HepG2 (cell line): ENCODE measurements around the gene TXNL4A. TPM values are rescaled to one million over a fixed set of nuclear protein-coding genes. Genes with fewer than 3 reads are reported as not detected.
A peak's percentile ranks its signal among the peaks of the same experiment; 100 is the strongest.

Experiments
- AKNA ChIP-seq: sonication (generic); formaldehyde crosslinking; IDR thresholded peaks from 2 replicates; pipeline ENCODE4 v1.4.0; 2020; ENCODE audit warnings: missing genetic modification reagents, borderline replicate concordance
- ARNT2 ChIP-seq: sonication (generic); formaldehyde crosslinking; IDR thresholded peaks from 2 replicates; pipeline ENCODE4 v1.8.0; 2022; ENCODE audit warnings: mild to moderate bottlenecking, low read depth, missing genetic modification reagents, moderate library complexity
- CBX2 ChIP-seq, 2 experiments: fragments of 200-600 bp in 1 of 2; sonication (generic); formaldehyde crosslinking in 1 of 2; IDR thresholded peaks; 2 replicates each; pipeline versions ENCODE4 v1.7.0 to v1.8.1; 2018 to 2022; ENCODE audit warnings: low read depth in 2 of 2, low read length in 1 of 2, mild to moderate bottlenecking in 1 of 2, missing genetic modification reagents in 1 of 2
- FOXJ3 ChIP-seq: sonication (generic); formaldehyde crosslinking; IDR thresholded peaks from 2 replicates; pipeline ENCODE4 v1.4.0; 2020; ENCODE audit warnings: missing genetic modification reagents, mild to moderate bottlenecking, borderline replicate concordance
- HOXA9 ChIP-seq: sonication (generic); formaldehyde crosslinking; IDR thresholded peaks from 2 replicates; pipeline ENCODE4 v1.8.1; 2022; ENCODE audit warnings: missing genetic modification reagents, mild to moderate bottlenecking, moderate library complexity, borderline replicate concordance
- IRX3 ChIP-seq: sonication (generic); formaldehyde crosslinking; IDR thresholded peaks from 2 replicates; pipeline ENCODE4 v1.8.1; 2023; ENCODE audit warnings: mild to moderate bottlenecking, low read depth, missing genetic modification reagents, borderline replicate concordance
- NFYB ChIP-seq: sonication (generic); formaldehyde crosslinking; IDR thresholded peaks from 2 replicates; pipeline ENCODE4 v1.4.0; 2020; ENCODE audit warnings: missing genetic modification reagents
- NR2F1 ChIP-seq, 2 experiments: fragments of 450-650 bp in 1 of 2; formaldehyde crosslinking in 1 of 2; IDR thresholded peaks; 2 replicates each; pipeline versions ENCODE4 v1.5.0 to v1.6.1; 2016 to 2020; ENCODE audit warnings: mild to moderate bottlenecking in 1 of 2, missing compliant biosample characterization in 1 of 2, missing genetic modification reagents in 1 of 2, moderate library complexity in 1 of 2
- RFX1 ChIP-seq: fragments of 450-650 bp; IDR thresholded peaks from 2 replicates; pipeline ENCODE4 v1.6.1; 2017
- SIN3B ChIP-seq: fragments of 150-350 bp; IDR thresholded peaks from 2 replicates; pipeline ENCODE4 v1.6.1; 2014; ENCODE audit warnings: low read length
- SOX13 ChIP-seq, 3 experiments: fragments of 450-650 bp in 1 of 3; sonication (generic) in 1 of 3; formaldehyde crosslinking in 1 of 3; IDR thresholded peaks in 2 of 3; conservative IDR thresholded peaks in 1 of 3; 2 replicates each; pipeline versions ENCODE4 v1.5.0 to v1.6.1; 2016 to 2020; ENCODE audit warnings: antibody characterized with exemption in 1 of 3, mild to moderate bottlenecking in 1 of 3, missing compliant biosample characterization in 1 of 3, missing genetic modification reagents in 1 of 3, moderate library complexity in 1 of 3
- XBP1 ChIP-seq: sonication (generic); formaldehyde crosslinking; IDR thresholded peaks from 2 replicates; pipeline ENCODE4 v1.5.0; 2020; ENCODE audit warnings: missing genetic modification reagents
- ZNF180 ChIP-seq: sonication (generic); formaldehyde crosslinking; IDR thresholded peaks from 2 replicates; pipeline ENCODE4 v1.4.0; 2020; ENCODE audit warnings: low read depth, missing genetic modification reagents, borderline replicate concordance
- ZNF414 ChIP-seq: sonication (generic); formaldehyde crosslinking; IDR thresholded peaks from 2 replicates; pipeline ENCODE4 v1.5.0; 2020; ENCODE audit warnings: missing genetic modification reagents
- ZNF577 ChIP-seq: sonication (generic); formaldehyde crosslinking; IDR thresholded peaks from 2 replicates; pipeline ENCODE4 v1.4.0; 2020; ENCODE audit warnings: mild to moderate bottlenecking, low read depth, missing genetic modification reagents, borderline replicate concordance
- ZNF644 ChIP-seq: IDR thresholded peaks from 2 replicates; pipeline ENCODE4 v1.6.1; 2016; ENCODE audit warnings: low read depth
- ZNF788 ChIP-seq: sonication (generic); formaldehyde crosslinking; IDR thresholded peaks from 2 replicates; pipeline ENCODE4 v1.5.0; 2020; ENCODE audit warnings: mild to moderate bottlenecking, missing genetic modification reagents, borderline replicate concordance
- polyA plus RNA-seq, 8 experiments: library from polyadenylated mRNA; depleted of rRNA in 3 of 8; stranded (reverse) in 7 of 8; unstranded in 1 of 8; fragments of >200 nt; fragmentation: Illumina TruSeq in 4 of 8; extraction: Trizol in 4 of 8; gene quantifications; 2 replicates each; pipeline versions ENCODE4 v1.2.1 to v1.2.3, GENCODE V29; 2011 to 2016; ENCODE audit warnings: low read depth in 4 of 8, missing spikeins in 1 of 8, mixed read lengths in 1 of 8; ENCODE audit not compliant: insufficient read depth in 1 of 8
- total RNA-seq, 5 experiments: library from RNA; depleted of rRNA; stranded (reverse); fragments of >200 nt; fragmentation: Illumina TruSeq; extraction: Trizol; gene quantifications; 2 replicates each; pipeline ENCODE4 v1.2.3, GENCODE V29; 2016; ENCODE audit warnings: low read depth in 1 of 5
- TF ChIP-seq, protein P1 (sequence below): sonication (generic); formaldehyde crosslinking; IDR thresholded peaks from 2 replicates; pipeline ENCODE4 v1.4.0; 2020; ENCODE audit warnings: missing genetic modification reagents, borderline replicate concordance
- TF ChIP-seq, protein P2 (sequence below): sonication (generic); formaldehyde crosslinking; conservative IDR thresholded peaks from 2 replicates; pipeline ENCODE4 v1.8.1; 2023; ENCODE audit warnings: missing genetic modification reagents

Gene TXNL4A
- total and polyA plus RNA-seq, 2 of the 13 experiments (the other 11 are each of a cell fraction or from before 2014, with no cell fraction given), result 172 to 202 TPM

GRCh38 chr18:80033181-80034067 lies 45.1 kb upstream of the TXNL4A start (continued):
- TF ChIP-seq ARNT2 (CRISPR knock-in tag), result peak; percentile 35
- TF ChIP-seq FOXJ3 (CRISPR knock-in tag), result no peak
- TF ChIP-seq, protein P1, sequence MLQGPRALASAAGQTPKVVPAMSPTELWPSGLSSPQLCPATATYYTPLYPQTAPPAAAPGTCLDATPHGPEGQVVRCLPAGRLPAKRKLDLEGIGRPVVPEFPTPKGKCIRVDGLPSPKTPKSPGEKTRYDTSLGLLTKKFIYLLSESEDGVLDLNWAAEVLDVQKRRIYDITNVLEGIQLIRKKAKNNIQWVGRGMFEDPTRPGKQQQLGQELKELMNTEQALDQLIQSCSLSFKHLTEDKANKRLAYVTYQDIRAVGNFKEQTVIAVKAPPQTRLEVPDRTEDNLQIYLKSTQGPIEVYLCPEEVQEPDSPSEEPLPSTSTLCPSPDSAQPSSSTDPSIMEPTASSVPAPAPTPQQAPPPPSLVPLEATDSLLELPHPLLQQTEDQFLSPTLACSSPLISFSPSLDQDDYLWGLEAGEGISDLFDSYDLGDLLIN (CRISPR knock-in tag), result no peak
- TF ChIP-seq CBX2 (IDR thresholded peaks at IDR 0.05; ENCODE audit: low read depth, low read length), result no peak
- TF ChIP-seq CBX2 (CRISPR knock-in tag; IDR thresholded peaks at IDR 0.05; ENCODE audit: low read depth), result no peak
- no peak for TF ChIP-seq ZNF414 (CRISPR knock-in tag)
- 0 out of 2 replicates have a peak, but pooled peaks have one; percentile 24 for TF ChIP-seq ZNF788 (CRISPR knock-in tag)
- TF ChIP-seq, protein P2, sequence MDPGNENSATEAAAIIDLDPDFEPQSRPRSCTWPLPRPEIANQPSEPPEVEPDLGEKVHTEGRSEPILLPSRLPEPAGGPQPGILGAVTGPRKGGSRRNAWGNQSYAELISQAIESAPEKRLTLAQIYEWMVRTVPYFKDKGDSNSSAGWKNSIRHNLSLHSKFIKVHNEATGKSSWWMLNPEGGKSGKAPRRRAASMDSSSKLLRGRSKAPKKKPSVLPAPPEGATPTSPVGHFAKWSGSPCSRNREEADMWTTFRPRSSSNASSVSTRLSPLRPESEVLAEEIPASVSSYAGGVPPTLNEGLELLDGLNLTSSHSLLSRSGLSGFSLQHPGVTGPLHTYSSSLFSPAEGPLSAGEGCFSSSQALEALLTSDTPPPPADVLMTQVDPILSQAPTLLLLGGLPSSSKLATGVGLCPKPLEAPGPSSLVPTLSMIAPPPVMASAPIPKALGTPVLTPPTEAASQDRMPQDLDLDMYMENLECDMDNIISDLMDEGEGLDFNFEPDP (CRISPR knock-in tag), result no peak
- TF ChIP-seq ZNF577, result no peak
- no peak for TF ChIP-seq XBP1 (CRISPR knock-in tag)
- TF ChIP-seq NR2F1 (CRISPR knock-in tag; IDR thresholded peaks at IDR 0.05), result no peak
- no peak for TF ChIP-seq SIN3B
- no peak for TF ChIP-seq ZNF644 (CRISPR knock-in tag)
- TF ChIP-seq IRX3 (CRISPR knock-in tag), result no peak
- 0 out of 2 replicates have a peak, but pooled peaks have one; percentile 52 for TF ChIP-seq HOXA9 (CRISPR knock-in tag)
- no peak for TF ChIP-seq SOX13 (IDR thresholded peaks at IDR 0.05)
- TF ChIP-seq SOX13 (CRISPR knock-in tag; conservative IDR thresholded peaks at IDR 0.05 in 1 of 2, IDR thresholded peaks at IDR 0.05 in 1 of 2), result peak in 1 of 2 experiments; percentile 22; a peak in 1 of 4 replicates
- TF ChIP-seq NFYB (CRISPR knock-in tag), result 0 out of 2 replicates have a peak, but pooled peaks have one; percentile 31
- no peak for TF ChIP-seq AKNA (CRISPR knock-in tag)
- TF ChIP-seq ZNF180, result no peak
- no peak for TF ChIP-seq RFX1
